ENCODE measurements around the gene FCSK. TPM values are rescaled to one million over a fixed set of nuclear protein-coding genes. Genes with fewer than 3 reads are reported as not detected.
A peak's percentile ranks its signal among the peaks of the same experiment; 100 is the strongest.

FCSK gene
- total and polyA plus RNA-seq, 2 of the 13 experiments (the other 11 are each of a cell fraction or from before 2014, with no cell fraction given): 9.1 to 19.2 TPM

- TF ChIP-seq, protein P1, sequence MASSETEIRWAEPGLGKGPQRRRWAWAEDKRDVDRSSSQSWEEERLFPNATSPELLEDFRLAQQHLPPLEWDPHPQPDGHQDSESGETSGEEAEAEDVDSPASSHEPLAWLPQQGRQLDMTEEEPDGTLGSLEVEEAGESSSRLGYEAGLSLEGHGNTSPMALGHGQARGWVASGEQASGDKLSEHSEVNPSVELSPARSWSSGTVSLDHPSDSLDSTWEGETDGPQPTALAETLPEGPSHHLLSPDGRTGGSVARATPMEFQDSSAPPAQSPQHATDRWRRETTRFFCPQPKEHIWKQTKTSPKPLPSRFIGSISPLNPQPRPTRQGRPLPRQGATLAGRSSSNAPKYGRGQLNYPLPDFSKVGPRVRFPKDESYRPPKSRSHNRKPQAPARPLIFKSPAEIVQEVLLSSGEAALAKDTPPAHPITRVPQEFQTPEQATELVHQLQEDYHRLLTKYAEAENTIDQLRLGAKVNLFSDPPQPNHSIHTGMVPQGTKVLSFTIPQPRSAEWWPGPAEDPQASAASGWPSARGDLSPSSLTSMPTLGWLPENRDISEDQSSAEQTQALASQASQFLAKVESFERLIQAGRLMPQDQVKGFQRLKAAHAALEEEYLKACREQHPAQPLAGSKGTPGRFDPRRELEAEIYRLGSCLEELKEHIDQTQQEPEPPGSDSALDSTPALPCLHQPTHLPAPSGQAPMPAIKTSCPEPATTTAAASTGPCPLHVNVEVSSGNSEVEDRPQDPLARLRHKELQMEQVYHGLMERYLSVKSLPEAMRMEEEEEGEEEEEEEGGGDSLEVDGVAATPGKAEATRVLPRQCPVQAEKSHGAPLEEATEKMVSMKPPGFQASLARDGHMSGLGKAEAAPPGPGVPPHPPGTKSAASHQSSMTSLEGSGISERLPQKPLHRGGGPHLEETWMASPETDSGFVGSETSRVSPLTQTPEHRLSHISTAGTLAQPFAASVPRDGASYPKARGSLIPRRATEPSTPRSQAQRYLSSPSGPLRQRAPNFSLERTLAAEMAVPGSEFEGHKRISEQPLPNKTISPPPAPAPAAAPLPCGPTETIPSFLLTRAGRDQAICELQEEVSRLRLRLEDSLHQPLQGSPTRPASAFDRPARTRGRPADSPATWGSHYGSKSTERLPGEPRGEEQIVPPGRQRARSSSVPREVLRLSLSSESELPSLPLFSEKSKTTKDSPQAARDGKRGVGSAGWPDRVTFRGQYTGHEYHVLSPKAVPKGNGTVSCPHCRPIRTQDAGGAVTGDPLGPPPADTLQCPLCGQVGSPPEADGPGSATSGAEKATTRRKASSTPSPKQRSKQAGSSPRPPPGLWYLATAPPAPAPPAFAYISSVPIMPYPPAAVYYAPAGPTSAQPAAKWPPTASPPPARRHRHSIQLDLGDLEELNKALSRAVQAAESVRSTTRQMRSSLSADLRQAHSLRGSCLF (CRISPR knock-in tag; IDR thresholded peaks at IDR 0.05; ENCODE audit: borderline replicate concordance): no peak
- no peak for TF ChIP-seq ARNTL (CRISPR knock-in tag; IDR thresholded peaks at IDR 0.05)
- TF ChIP-seq BCL6 (CRISPR knock-in tag; IDR thresholded peaks at IDR 0.05): 0 out of 2 replicates have a peak, but pooled peaks have one; percentile 8
- TF ChIP-seq PHB2 (IDR thresholded peaks at IDR 0.05; ENCODE audit: partially characterized antibody): no peak
- TF ChIP-seq DBP (CRISPR knock-in tag; IDR thresholded peaks at IDR 0.05; ENCODE audit: not compliant biosample characterization): no peak
- 0 out of 2 replicates have a peak, but pooled peaks have one; percentile 7 for TF ChIP-seq ZNF543 (CRISPR knock-in tag; IDR thresholded peaks at IDR 0.05)
- no peak for TF ChIP-seq NFAT5 (CRISPR knock-in tag; IDR thresholded peaks at IDR 0.05)
- no peak for TF ChIP-seq ZNF280D (CRISPR knock-in tag; IDR thresholded peaks at IDR 0.05)
- TF ChIP-seq SATB2 (CRISPR knock-in tag; IDR thresholded peaks at IDR 0.05): no peak; the same call in 1 of the 2 replicates
- 0 out of 2 replicates have a peak, but pooled peaks have one; percentile 30 for TF ChIP-seq DZIP1 (CRISPR knock-in tag; IDR thresholded peaks at IDR 0.05)
- TF ChIP-seq ZFX (CRISPR knock-in tag; IDR thresholded peaks at IDR 0.05; ENCODE audit: low read depth): no peak
Measured at GRCh38 chr16:70440009-70440692, 14.2 kb upstream of the FCSK start (continued).

Measured in HepG2 (cell line).